Measurements from ENCODE around the gene INAFM1. TPM values are rescaled to one million over a fixed set of nuclear protein-coding genes. Genes with fewer than 3 reads are reported as not detected.
A peak's percentile ranks its signal among the peaks of the same experiment; 100 is the strongest.

Gene INAFM1
- total RNA-seq, 2 experiments from 2014 or later: 16.9 to 19.3 TPM

GRCh38 chr19:47271949-47272348 lies 2.7 kb upstream of the INAFM1 start:
- Mint-ChIP-seq H3K4me1 (ENCODE audit: low read depth) (peaks cover 28% of the 10 kb centered on the region), H3K27me3 (no peaks in the 10 kb centered on the region), H3K36me3 (ENCODE audit: low read depth) (peaks cover 62% of the 10 kb centered on the region), H3K4me3 (peak overlapping the region; percentile 93), H3K9me3 (no peaks in the 10 kb centered on the region), H3K27ac (peak overlapping the region; percentile 99)
- peaks cover 24% of the 10 kb centered on the region for H3K4me1 ChIP-seq (ENCODE audit: insufficient read depth, low read length)
- H3K36me3 ChIP-seq (ENCODE audit: insufficient read depth, low read length): peaks cover 33% of the 10 kb centered on the region
- POLR2A ChIA-PET: interaction anchor here (0.8 kb wide), 1 partner anchor 15 kb away, joined by 3 read pairs; the partner anchor contains the start of gene CCDC9
- H3K4me3 ChIP-seq (ENCODE audit: low read length): no peak overlapping the region
- no peak overlapping the region for H3K27ac ChIP-seq (ENCODE audit: low read depth in 1 of 2, low read length in 2 of 2)
- CTCF ChIA-PET: interaction anchor here (1.0 kb wide), 1 partner anchor 77 kb away, joined by 3 read pairs; the partner anchor contains the start of gene DHX34
- DNase-seq (peak in 1 of 14 experiments; percentile 42), ATAC-seq (ENCODE audit: poor library complexity) (no peak)
- no peaks in the 10 kb centered on the region for H3K9me3 ChIP-seq (ENCODE audit: control insufficient read depth in 1 of 2, insufficient read depth in 1 of 2, low read length in 2 of 2)
- intact Hi-C loops (cut with DNase I, micrococcal nuclease): loop anchor here in 1 of 2 experiments (5.0 to 10.0 kb wide), 3 partner anchors 333 to 667 kb away; partner anchors contain the start of genes BICRA and CALM3
- TF ChIP-seq CTCF (IDR thresholded peaks at IDR 0.05): no peak
- no peaks in the 10 kb centered on the region for H3K27me3 ChIP-seq (ENCODE audit: control insufficient read depth in 1 of 2, insufficient read depth in 2 of 2, low read length in 2 of 2)

- peak overlapping the region; percentile 99 for H3K27ac Mint-ChIP-seq
- intact Hi-C loops (cut with DNase I, micrococcal nuclease): loop anchor here in 1 of 2 experiments (1.0 to 10.0 kb wide), 4 partner anchors 15 to 668 kb away; partner anchors contain the start of genes BICRA and CALM3
- DNase-seq (peak in 3 of 14 experiments; percentile 40 to 73 (median 56)), ATAC-seq (ENCODE audit: poor library complexity) (no peak)
- Histone ChIP-seq H3K4me3 (ENCODE audit: low read length) (peak overlapping the region; percentile 100), H3K9me3 (ENCODE audit: control insufficient read depth in 1 of 2, insufficient read depth in 1 of 2, low read length in 2 of 2) (no peaks in the 10 kb centered on the region), H3K36me3 (ENCODE audit: insufficient read depth, low read length) (peaks cover 28% of the 10 kb centered on the region), H3K27me3 (ENCODE audit: control insufficient read depth in 1 of 2, insufficient read depth in 2 of 2, low read length in 2 of 2) (no peaks in the 10 kb centered on the region), H3K4me1 (ENCODE audit: insufficient read depth, low read length) (peaks cover 24% of the 10 kb centered on the region), H3K27ac (ENCODE audit: low read depth in 1 of 2, low read length in 2 of 2) (peak overlapping the region; percentile 40 to 92)
- no peaks in the 10 kb centered on the region for H3K9me3 Mint-ChIP-seq
- no peak for TF ChIP-seq CTCF (IDR thresholded peaks at IDR 0.05)
- H3K4me1 Mint-ChIP-seq (ENCODE audit: low read depth): peaks cover 28% of the 10 kb centered on the region
- ChIA-PET POLR2A (interaction anchor here (0.8 to 2.9 kb wide), 2 partner anchors 16 to 46 kb away, joined by 3 to 32 read pairs; partner anchors contain the start of gene CCDC9), CTCF (no interaction called here)
- peaks cover 58% of the 10 kb centered on the region for H3K36me3 Mint-ChIP-seq (ENCODE audit: low read depth)
- H3K27me3 Mint-ChIP-seq: no peaks in the 10 kb centered on the region
- peak overlapping the region; percentile 93 for H3K4me3 Mint-ChIP-seq
Measured at GRCh38 chr19:47272448-47273312, 2.0 kb upstream of the INAFM1 start.

DNA sequence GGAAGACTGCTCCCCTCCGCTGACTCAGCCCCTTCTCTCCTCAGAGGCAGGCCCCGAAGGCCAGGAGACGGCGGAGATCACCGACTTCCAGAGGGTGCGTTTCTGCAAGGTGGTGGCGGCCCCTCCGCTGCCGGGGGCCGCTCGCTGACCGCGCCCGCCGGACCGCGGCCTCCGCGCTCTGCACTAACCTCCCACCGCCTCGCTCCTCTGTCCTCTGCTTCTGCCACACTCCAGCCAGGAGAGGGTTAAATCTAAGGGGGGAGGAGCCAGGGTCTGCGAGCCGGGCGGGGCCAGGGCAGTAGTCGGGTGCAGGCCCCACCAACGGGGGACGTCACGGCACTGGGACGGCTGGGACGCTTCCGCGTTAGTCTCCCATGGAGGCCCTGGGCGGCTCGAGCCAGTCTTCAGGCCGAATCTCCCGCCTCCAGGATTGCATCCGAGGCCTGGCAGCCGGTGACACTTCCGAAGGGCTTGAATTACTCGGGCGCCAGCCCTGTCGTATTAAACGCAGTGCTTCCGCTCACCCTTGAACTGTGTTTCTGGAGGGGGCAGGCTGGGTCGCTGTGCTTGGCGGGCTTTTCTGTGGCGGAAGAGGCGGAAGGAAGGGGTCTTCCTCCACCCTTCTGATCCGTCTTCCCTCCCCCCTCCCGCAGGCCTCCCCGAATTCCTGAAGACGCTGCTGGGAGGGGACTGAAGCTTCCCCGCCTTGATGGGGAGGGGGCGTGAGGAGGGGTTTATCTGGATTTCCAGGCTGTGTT lies 1.2 kb upstream of the INAFM1 start:
- ChIA-PET CTCF (interaction anchor here (0.6 to 1.2 kb wide), 3 partner anchors 11 to 27 kb away, joined by 3 read pairs; no protein-coding TSS in a partner anchor), POLR2A (interaction anchor here (0.7 to 3.1 kb wide), 19 partner anchors 14 to 1720 kb away, joined by 3 to 124 read pairs (median 7); partner anchors contain the start of genes CCDC9, DHX34, GYS1 and KPTN)
- Mint-ChIP-seq H3K4me3 (peak overlapping the region; percentile 100), H3K9me3 (no peaks in the 10 kb centered on the region), H3K27ac (peak overlapping the region; percentile 99), H3K4me1 (ENCODE audit: low read depth) (peaks cover 28% of the 10 kb centered on the region), H3K36me3 (ENCODE audit: low read depth) (peaks cover 52% of the 10 kb centered on the region), H3K27me3 (no peaks in the 10 kb centered on the region)
- H3K27me3 ChIP-seq (ENCODE audit: control insufficient read depth in 1 of 2, insufficient read depth in 2 of 2, low read length in 2 of 2): no peaks in the 10 kb centered on the region
- H3K9me3 ChIP-seq (ENCODE audit: control insufficient read depth in 1 of 2, insufficient read depth in 1 of 2, low read length in 2 of 2): no peaks in the 10 kb centered on the region
- TF ChIP-seq CTCF (IDR thresholded peaks at IDR 0.05): no peak
- ATAC-seq (ENCODE audit: poor library complexity): peak; percentile 63
- intact Hi-C loops (cut with DNase I, micrococcal nuclease): loop anchor here (1.0 to 10.0 kb wide), 7 partner anchors 16 to 669 kb away; partner anchors contain the start of genes BICRA (in 1 of the 2), CALM3 (in 1 of the 2), CCDC9 (in 1 of the 2) and DHX34 (in 1 of the 2)
- H3K4me3 ChIP-seq (ENCODE audit: low read length): peak overlapping the region; percentile 100
- peak overlapping the region; percentile 92 to 99 for H3K27ac ChIP-seq (ENCODE audit: low read depth in 1 of 2, low read length in 2 of 2)
- peaks cover 24% of the 10 kb centered on the region for H3K4me1 ChIP-seq (ENCODE audit: insufficient read depth, low read length)
- H3K36me3 ChIP-seq (ENCODE audit: insufficient read depth, low read length): peaks cover 25% of the 10 kb centered on the region
- peak; percentile 82 to 95 (median 88) for DNase-seq
